Liver (tissue), 9 donors: ENCODE results near the gene NDUFS4. TPM values are rescaled to one million over a fixed set of nuclear protein-coding genes. Genes with fewer than 3 reads are reported as not detected.

Source experiments
- DNase-seq: peaks from one replicate; pipeline ENCODE4 v3.0.0-alpha.2; 2017; ENCODE audit warnings: low spot score
- H3K27ac ChIP-seq, 2 donors: one replicate each; pipeline ENCODE4 v1.7.0; 2013; ENCODE audit warnings: inconsistent platforms in 2 of 2, low read length in 2 of 2, control low read depth in 1 of 2, low read depth in 1 of 2, mild to moderate bottlenecking in 1 of 2
- H3K27me3 ChIP-seq, 4 donors: one replicate each; pipeline versions ENCODE4 v1.6.1 to v1.7.0; 2013; ENCODE audit warnings: low read length in 3 of 4, inconsistent platforms in 1 of 4, mild to moderate bottlenecking in 1 of 4, moderate library complexity in 1 of 4; ENCODE audit not compliant: control insufficient read depth in 4 of 4, insufficient read depth in 4 of 4
- H3K36me3 ChIP-seq, 4 donors: one replicate each; pipeline versions ENCODE4 v1.6.1 to v1.7.0; 2013; ENCODE audit warnings: low read length in 3 of 4, mild to moderate bottlenecking in 3 of 4, low read depth in 1 of 4, moderate library complexity in 1 of 4; ENCODE audit not compliant: control insufficient read depth in 4 of 4, insufficient read depth in 3 of 4
- H3K4me1 ChIP-seq, 4 donors: one replicate each; pipeline versions ENCODE4 v1.6.1 to v1.7.0; 2013; ENCODE audit warnings: low read length in 3 of 4, mild to moderate bottlenecking in 3 of 4, moderate library complexity in 1 of 4; ENCODE audit not compliant: control insufficient read depth in 4 of 4, insufficient read depth in 4 of 4
- H3K4me3 ChIP-seq, 3 donors: one replicate each; pipeline versions ENCODE4 v1.6.1 to v1.7.0; 2013; ENCODE audit warnings: low read length in 3 of 3, control low read depth in 1 of 3, low read depth in 1 of 3, mild to moderate bottlenecking in 1 of 3
- H3K9ac ChIP-seq, 2 donors: one replicate each; pipeline ENCODE4 v1.7.0; 2013; ENCODE audit warnings: low read length in 2 of 2, mild to moderate bottlenecking in 2 of 2, moderate library complexity in 2 of 2, control low read depth in 1 of 2, low read depth in 1 of 2
- H3K9me3 ChIP-seq, 4 donors: one replicate each; pipeline versions ENCODE4 v1.6.1 to v1.7.0; 2013; ENCODE audit warnings: low read length in 3 of 4; ENCODE audit not compliant: control insufficient read depth in 4 of 4
- EGR1 ChIP-seq, 2 donors: IDR thresholded peaks; 2 replicates each; pipeline ENCODE4 v1.6.1; 2016 to 2018; ENCODE audit warnings: antibody characterized with exemption in 2 of 2, low read depth in 2 of 2
- FOXA1 ChIP-seq: IDR thresholded peaks from 2 replicates; pipeline ENCODE4 v1.6.1; 2016; ENCODE audit warnings: antibody characterized with exemption
- FOXA2 ChIP-seq: IDR thresholded peaks from 2 replicates; pipeline ENCODE4 v1.6.1; 2016; ENCODE audit warnings: antibody characterized with exemption
- GABPA ChIP-seq, 2 donors: IDR thresholded peaks in 1 of 2; conservative IDR thresholded peaks in 1 of 2; 2 replicates each; pipeline ENCODE4 v1.6.1; 2016; ENCODE audit warnings: antibody characterized with exemption in 2 of 2, mild to moderate bottlenecking in 1 of 2, moderate library complexity in 1 of 2
- HNF4A ChIP-seq, 2 donors: conservative IDR thresholded peaks; 2 replicates each; pipeline ENCODE4 v1.6.1; 2016; ENCODE audit warnings: antibody characterized with exemption in 2 of 2, mild to moderate bottlenecking in 2 of 2
- HNF4G ChIP-seq: IDR thresholded peaks from 2 replicates; pipeline ENCODE4 v1.6.1; 2016; ENCODE audit warnings: antibody characterized with exemption
- JUND ChIP-seq, 2 donors: IDR thresholded peaks; 2 replicates each; pipeline ENCODE4 v1.6.1; 2016; ENCODE audit warnings: antibody characterized with exemption in 2 of 2
- RAD21 ChIP-seq, 2 donors: IDR thresholded peaks; 2 replicates each; pipeline ENCODE4 v1.6.1; 2016; ENCODE audit warnings: antibody characterized with exemption in 2 of 2, mild to moderate bottlenecking in 2 of 2
- RXRA ChIP-seq, 2 donors: IDR thresholded peaks; 2 replicates each; pipeline ENCODE4 v1.6.1; 2017 to 2018; ENCODE audit warnings: antibody characterized with exemption in 2 of 2, mild to moderate bottlenecking in 1 of 2
- SP1 ChIP-seq: IDR thresholded peaks from 2 replicates; pipeline ENCODE4 v1.6.1; 2018; ENCODE audit warnings: antibody characterized with exemption, mild to moderate bottlenecking
- TAF1 ChIP-seq: conservative IDR thresholded peaks from 2 replicates; pipeline ENCODE4 v1.6.1; 2016; ENCODE audit warnings: antibody characterized with exemption, mild to moderate bottlenecking
- YY1 ChIP-seq: IDR thresholded peaks from 2 replicates; pipeline ENCODE4 v1.6.1; 2016; ENCODE audit warnings: antibody characterized with exemption, mild to moderate bottlenecking
- WGBS: extraction: QIAGEN DNeasy Blood & Tissue Kit; methylation state at CpG from one replicate; pipeline ENCODE4 v1.1.7; 2013; 5-methylcytosine and 5-hydroxymethylcytosine counted together
- polyA plus RNA-seq, 2 donors: library from polyadenylated mRNA; stranded (reverse) in 1 of 2; unstranded in 1 of 2; fragments of 200-250 nt in 1 of 2; fragments of >200 nt in 1 of 2; fragmentation: Nextera tagmentation in 1 of 2; extraction: Ambion mirVana in 1 of 2; gene quantifications; one replicate each; pipeline versions ENCODE4 v1.2.1 to v1.2.3, GENCODE V29; 2013 to 2015
- total RNA-seq, 2 donors: library from RNA; depleted of rRNA; stranded (reverse); fragments of >200 nt; gene quantifications; one replicate each; pipeline ENCODE4 v1.2.3, GENCODE V29; 2014
- TF ChIP-seq, protein P1 (sequence below): fragments of 150-350 bp; IDR thresholded peaks from 2 replicates; pipeline ENCODE4 v1.5.1; 2017; ENCODE audit warnings: improper control_type of control experiment, low read depth, low read length; ENCODE audit not compliant: missing input control
- TF ChIP-seq, protein P2 (sequence below): IDR thresholded peaks from 2 replicates; pipeline ENCODE4 v1.6.1; 2016; ENCODE audit warnings: antibody characterized with exemption
- donor health status: healthy.
- donor health status: healthy.
- donor health status: healthy.
- donor health status: healthy.
- donor health status: healthy.

The NDUFS4 gene
- total and polyA plus RNA-seq, 4 donors, result 35.9 to 114 (median 53.4) TPM

- TF ChIP-seq, protein P1, sequence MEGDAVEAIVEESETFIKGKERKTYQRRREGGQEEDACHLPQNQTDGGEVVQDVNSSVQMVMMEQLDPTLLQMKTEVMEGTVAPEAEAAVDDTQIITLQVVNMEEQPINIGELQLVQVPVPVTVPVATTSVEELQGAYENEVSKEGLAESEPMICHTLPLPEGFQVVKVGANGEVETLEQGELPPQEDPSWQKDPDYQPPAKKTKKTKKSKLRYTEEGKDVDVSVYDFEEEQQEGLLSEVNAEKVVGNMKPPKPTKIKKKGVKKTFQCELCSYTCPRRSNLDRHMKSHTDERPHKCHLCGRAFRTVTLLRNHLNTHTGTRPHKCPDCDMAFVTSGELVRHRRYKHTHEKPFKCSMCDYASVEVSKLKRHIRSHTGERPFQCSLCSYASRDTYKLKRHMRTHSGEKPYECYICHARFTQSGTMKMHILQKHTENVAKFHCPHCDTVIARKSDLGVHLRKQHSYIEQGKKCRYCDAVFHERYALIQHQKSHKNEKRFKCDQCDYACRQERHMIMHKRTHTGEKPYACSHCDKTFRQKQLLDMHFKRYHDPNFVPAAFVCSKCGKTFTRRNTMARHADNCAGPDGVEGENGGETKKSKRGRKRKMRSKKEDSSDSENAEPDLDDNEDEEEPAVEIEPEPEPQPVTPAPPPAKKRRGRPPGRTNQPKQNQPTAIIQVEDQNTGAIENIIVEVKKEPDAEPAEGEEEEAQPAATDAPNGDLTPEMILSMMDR, result no peak
- TF ChIP-seq RXRA (IDR thresholded peaks at IDR 0.05) (no peak), EGR1 (IDR thresholded peaks at IDR 0.05; ENCODE audit: low read depth in 2 of 2) (no peak), RAD21 (IDR thresholded peaks at IDR 0.05) (no peak), TAF1 (no peak), JUND (IDR thresholded peaks at IDR 0.05) (no peak), SP1 (no peak)
- TF ChIP-seq, protein P2, sequence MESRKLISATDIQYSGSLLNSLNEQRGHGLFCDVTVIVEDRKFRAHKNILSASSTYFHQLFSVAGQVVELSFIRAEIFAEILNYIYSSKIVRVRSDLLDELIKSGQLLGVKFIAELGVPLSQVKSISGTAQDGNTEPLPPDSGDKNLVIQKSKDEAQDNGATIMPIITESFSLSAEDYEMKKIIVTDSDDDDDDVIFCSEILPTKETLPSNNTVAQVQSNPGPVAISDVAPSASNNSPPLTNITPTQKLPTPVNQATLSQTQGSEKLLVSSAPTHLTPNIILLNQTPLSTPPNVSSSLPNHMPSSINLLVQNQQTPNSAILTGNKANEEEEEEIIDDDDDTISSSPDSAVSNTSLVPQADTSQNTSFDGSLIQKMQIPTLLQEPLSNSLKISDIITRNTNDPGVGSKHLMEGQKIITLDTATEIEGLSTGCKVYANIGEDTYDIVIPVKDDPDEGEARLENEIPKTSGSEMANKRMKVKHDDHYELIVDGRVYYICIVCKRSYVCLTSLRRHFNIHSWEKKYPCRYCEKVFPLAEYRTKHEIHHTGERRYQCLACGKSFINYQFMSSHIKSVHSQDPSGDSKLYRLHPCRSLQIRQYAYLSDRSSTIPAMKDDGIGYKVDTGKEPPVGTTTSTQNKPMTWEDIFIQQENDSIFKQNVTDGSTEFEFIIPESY, result no peak
Measured at GRCh38 chr5:53714667-53715010, 154.2 kb downstream of the NDUFS4 start (continued).

GRCh38 chr5:53726121-53726520, 165.7 kb downstream of the NDUFS4 start:
- Histone ChIP-seq H3K4me3 (no peak overlapping the region), H3K36me3 (no peaks in the 10 kb centered on the region), H3K4me1 (no peaks in the 10 kb centered on the region), H3K9ac (no peak overlapping the region), H3K27me3 (no peaks in the 10 kb centered on the region), H3K9me3 (no peaks in the 10 kb centered on the region), H3K27ac (no peak overlapping the region)
- no peak for TF ChIP-seq HNF4G
- TF ChIP-seq HNF4A (conservative IDR thresholded peaks at IDR 0.05), result no peak
- TF ChIP-seq SP1, result no peak
- TF ChIP-seq JUND (IDR thresholded peaks at IDR 0.05), result no peak
- TF ChIP-seq, protein P1, result no peak
- TF ChIP-seq FOXA2, result no peak
- no peak for TF ChIP-seq EGR1 (IDR thresholded peaks at IDR 0.05; ENCODE audit: low read depth in 2 of 2)
- TF ChIP-seq RXRA (IDR thresholded peaks at IDR 0.05), result no peak
- TF ChIP-seq, protein P2, result no peak
- no peak for TF ChIP-seq FOXA1
- no peak for DNase-seq
- 89% methylated on average over 3 of the region's 3 CpGs for WGBS

- DNase-seq, result no peak
- no peak overlapping the region for H3K4me3 ChIP-seq
- no peaks in the 10 kb centered on the region for H3K36me3 ChIP-seq
- no peak overlapping the region for H3K9ac ChIP-seq
- no peaks in the 10 kb centered on the region for H3K9me3 ChIP-seq
- H3K27me3 ChIP-seq, result no peaks in the 10 kb centered on the region
- H3K27ac ChIP-seq, result no peak overlapping the region
- H3K4me1 ChIP-seq, result no peaks in the 10 kb centered on the region
- WGBS, result 65% methylated on average over 1 of the region's 1 CpG
- no peak for TF ChIP-seq TAF1
- TF ChIP-seq, protein P2, result no peak
- TF ChIP-seq, protein P1, result no peak
- no peak for TF ChIP-seq SP1
- no peak for TF ChIP-seq YY1
- TF ChIP-seq RXRA (IDR thresholded peaks at IDR 0.05), result no peak
- TF ChIP-seq GABPA (IDR thresholded peaks at IDR 0.05 in 1 of 2, conservative IDR thresholded peaks at IDR 0.05 in 1 of 2), result no peak
- no peak for TF ChIP-seq EGR1 (IDR thresholded peaks at IDR 0.05; ENCODE audit: low read depth in 2 of 2)
- no peak for TF ChIP-seq JUND (IDR thresholded peaks at IDR 0.05)
- no peak for TF ChIP-seq HNF4G
- TF ChIP-seq RAD21 (IDR thresholded peaks at IDR 0.05), result no peak
- no peak for TF ChIP-seq HNF4A (conservative IDR thresholded peaks at IDR 0.05)
- TF ChIP-seq FOXA2, result no peak
Measured at GRCh38 chr5:53730943-53731342, 170.5 kb downstream of the NDUFS4 start.
